ENCODE results near the gene SCUBE1. TPM values are rescaled to one million over a fixed set of nuclear protein-coding genes. Genes with fewer than 3 reads are reported as not detected.

SCUBE1 gene
- total RNA-seq, 3 donors from 2014 or later, result 0.48 to 0.98 (median 0.88) TPM

DNA sequence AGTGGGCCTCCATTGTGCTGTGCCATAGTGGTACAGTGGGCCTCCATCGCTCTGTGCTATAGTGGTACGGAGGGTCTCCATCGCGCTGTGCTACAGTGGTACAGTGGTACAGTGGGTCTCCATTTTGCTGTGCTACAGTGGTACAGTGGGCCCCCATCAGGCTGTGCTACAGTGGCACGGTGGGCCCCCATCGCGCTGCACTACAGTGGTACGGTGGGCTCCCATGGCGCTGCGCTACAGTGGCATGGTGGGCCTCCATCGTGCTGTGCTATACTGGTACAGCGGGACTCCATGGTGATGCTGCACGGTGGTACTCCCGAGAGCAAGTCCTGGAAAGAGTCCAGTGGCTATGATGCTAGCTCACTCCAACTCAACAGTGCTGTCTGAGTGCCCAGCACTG is 51.8 kb downstream of the SCUBE1 start:
- H3K4me3 ChIP-seq, result no peak overlapping the region
- peaks cover 0 to 7% of the 10 kb centered on the region in 2 donors for H3K4me1 ChIP-seq
- no peaks in the 10 kb centered on the region for H3K9me3 ChIP-seq
- intact Hi-C loops (cut with DNase I; ENCODE audit: low total_unique reads), result no loop called here
- H3K36me3 ChIP-seq, result no peaks in the 10 kb centered on the region
- no peak for DNase-seq (ENCODE audit: low spot score in 2 of 2)
- H3K27me3 ChIP-seq, result no peaks in the 10 kb centered on the region
- H3K27ac ChIP-seq, result no peak overlapping the region
- no peak for TF ChIP-seq POLR2A (IDR thresholded peaks at IDR 0.05)
- TF ChIP-seq, protein P1, sequence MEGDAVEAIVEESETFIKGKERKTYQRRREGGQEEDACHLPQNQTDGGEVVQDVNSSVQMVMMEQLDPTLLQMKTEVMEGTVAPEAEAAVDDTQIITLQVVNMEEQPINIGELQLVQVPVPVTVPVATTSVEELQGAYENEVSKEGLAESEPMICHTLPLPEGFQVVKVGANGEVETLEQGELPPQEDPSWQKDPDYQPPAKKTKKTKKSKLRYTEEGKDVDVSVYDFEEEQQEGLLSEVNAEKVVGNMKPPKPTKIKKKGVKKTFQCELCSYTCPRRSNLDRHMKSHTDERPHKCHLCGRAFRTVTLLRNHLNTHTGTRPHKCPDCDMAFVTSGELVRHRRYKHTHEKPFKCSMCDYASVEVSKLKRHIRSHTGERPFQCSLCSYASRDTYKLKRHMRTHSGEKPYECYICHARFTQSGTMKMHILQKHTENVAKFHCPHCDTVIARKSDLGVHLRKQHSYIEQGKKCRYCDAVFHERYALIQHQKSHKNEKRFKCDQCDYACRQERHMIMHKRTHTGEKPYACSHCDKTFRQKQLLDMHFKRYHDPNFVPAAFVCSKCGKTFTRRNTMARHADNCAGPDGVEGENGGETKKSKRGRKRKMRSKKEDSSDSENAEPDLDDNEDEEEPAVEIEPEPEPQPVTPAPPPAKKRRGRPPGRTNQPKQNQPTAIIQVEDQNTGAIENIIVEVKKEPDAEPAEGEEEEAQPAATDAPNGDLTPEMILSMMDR (IDR thresholded peaks at IDR 0.05), result no peak

DNA sequence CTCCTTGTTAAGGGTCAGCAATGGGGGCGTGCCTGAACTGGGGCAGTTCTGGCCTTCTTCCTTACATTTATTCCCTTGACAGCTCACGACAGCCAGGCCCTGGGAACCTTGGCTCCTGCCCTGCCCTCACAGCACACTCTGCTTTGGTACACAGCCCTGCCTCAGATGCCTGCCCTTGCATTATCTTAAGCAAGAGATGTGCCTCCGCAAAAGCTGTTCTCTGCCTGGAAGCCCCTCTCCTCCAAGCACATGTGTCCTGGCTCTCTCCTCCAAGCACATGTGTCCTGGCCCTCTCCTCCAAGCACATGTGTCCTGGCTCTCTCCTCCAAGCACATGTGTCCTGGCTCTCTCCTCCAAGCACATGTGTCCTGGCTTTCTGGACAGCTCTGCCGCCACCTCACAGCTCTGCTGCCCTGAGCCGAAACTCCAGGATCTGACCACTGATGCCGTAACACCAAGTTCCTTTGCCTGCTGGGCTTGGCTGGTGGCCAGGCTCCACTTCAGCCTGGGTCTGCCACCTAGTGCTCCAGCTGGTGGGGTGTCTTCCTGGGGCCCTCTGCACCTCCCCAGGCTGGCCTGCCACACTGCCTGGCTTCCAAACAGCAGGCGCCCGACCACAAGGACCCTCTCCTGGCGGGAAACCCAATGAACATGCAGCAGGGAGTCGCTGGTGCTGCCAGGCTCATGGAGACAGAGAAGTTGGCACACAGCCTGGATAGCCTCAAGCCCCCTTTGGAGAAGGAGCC is 53.0 kb downstream of the SCUBE1 start:
- peak overlapping the region in 1 of 2 donors; percentile 74 for H3K27ac ChIP-seq

DNA sequence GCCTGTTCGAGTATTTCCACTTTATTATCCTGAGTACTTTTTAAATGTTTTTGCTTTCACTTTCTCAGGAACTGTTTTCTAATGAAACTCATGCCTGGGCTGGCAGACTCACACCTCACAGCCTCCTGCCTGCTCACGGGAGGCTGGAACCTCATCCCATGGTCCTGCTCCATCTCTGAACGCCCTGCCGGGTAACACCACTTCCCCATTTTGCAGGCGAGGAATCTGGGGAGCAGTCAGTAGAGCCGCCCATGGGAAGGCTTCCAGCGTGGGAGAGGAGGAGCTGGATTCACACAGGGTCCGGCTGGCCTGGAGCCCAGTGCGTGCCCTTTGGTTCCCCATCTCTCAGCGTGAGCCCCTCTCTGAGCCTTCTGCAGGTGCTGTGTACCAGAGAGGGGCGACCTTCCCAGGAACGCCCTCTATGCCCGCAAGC is 53.6 kb downstream of the SCUBE1 start:
- no peak for DNase-seq (ENCODE audit: low spot score in 2 of 2)
- TF ChIP-seq POLR2A (IDR thresholded peaks at IDR 0.05) (no peak), POLR2AphosphoS5 (IDR thresholded peaks at IDR 0.05) (no peak)
- TF ChIP-seq, protein P1 (IDR thresholded peaks at IDR 0.05), result no peak
- Histone ChIP-seq H3K27ac (peak overlapping the region; percentile 29 to 74), H3K9me3 (no peaks in the 10 kb centered on the region), H3K4me1 (peaks cover 0 to 7% of the 10 kb centered on the region in 2 donors), H3K36me3 (no peaks in the 10 kb centered on the region), H3K27me3 (no peaks in the 10 kb centered on the region), H3K4me3 (peak overlapping the region; percentile 10 to 60 (median 16))
- intact Hi-C loops (cut with DNase I; ENCODE audit: low total_unique reads), result no loop called here

More for the DNA sequence above, 53.0 kb downstream of the SCUBE1 start:
- no peak for DNase-seq (ENCODE audit: low spot score in 2 of 2)
- Histone ChIP-seq H3K4me1 (peaks cover 0 to 7% of the 10 kb centered on the region in 2 donors), H3K27me3 (no peaks in the 10 kb centered on the region), H3K9me3 (no peaks in the 10 kb centered on the region), H3K36me3 (no peaks in the 10 kb centered on the region), H3K4me3 (peak overlapping the region; percentile 10 to 60 (median 16))
- intact Hi-C loops (cut with DNase I; ENCODE audit: low total_unique reads), result no loop called here
- TF ChIP-seq POLR2A (IDR thresholded peaks at IDR 0.05) (no peak), POLR2AphosphoS5 (IDR thresholded peaks at IDR 0.05) (no peak)
- TF ChIP-seq, protein P1 (IDR thresholded peaks at IDR 0.05), result no peak

DNA sequence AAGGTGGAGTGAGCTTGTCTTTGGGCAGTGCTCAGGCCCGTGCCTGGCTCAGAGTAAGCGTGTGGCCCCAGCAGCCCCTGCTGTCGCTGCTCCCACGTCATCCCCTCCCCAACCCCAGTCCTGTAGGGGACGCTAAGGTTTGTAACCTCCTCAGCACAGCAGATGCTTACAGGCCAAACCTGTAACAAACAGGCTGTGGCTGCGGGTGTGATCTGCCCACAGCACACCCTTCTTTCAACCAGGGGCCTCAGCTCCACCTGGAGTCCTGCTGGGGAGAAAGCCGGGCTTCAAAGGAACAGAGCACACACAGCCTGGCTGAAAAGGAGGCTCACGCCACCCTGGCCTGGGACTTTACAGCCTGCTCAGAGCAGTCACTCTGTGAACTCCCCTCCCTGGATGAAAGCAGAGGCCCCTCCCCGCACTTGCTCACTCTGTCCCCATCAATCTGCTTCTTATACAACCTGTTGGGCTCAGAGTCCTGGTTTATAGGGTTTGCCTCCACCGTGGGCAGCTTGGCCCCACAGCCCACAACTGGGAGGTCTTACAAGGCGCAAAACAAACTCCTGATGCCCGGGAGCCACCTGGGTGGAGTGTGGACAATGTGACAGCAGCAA is 54.3 kb downstream of the SCUBE1 start:
- intact Hi-C loops (cut with DNase I; ENCODE audit: low total_unique reads), result no loop called here
- peak overlapping the region in 2 of 3 donors; percentile 16 to 60 for H3K4me3 ChIP-seq
- no peaks in the 10 kb centered on the region for H3K27me3 ChIP-seq
- no peaks in the 10 kb centered on the region for H3K9me3 ChIP-seq
- DNase-seq (ENCODE audit: low spot score in 2 of 2), result no peak
- peaks cover 0 to 7% of the 10 kb centered on the region in 2 donors for H3K4me1 ChIP-seq
- no peaks in the 10 kb centered on the region for H3K36me3 ChIP-seq
- H3K27ac ChIP-seq, result peak overlapping the region; percentile 29 to 74
- TF ChIP-seq POLR2A (IDR thresholded peaks at IDR 0.05) (no peak), POLR2AphosphoS5 (IDR thresholded peaks at IDR 0.05) (no peak)
- TF ChIP-seq, protein P1 (IDR thresholded peaks at IDR 0.05), result no peak

DNA sequence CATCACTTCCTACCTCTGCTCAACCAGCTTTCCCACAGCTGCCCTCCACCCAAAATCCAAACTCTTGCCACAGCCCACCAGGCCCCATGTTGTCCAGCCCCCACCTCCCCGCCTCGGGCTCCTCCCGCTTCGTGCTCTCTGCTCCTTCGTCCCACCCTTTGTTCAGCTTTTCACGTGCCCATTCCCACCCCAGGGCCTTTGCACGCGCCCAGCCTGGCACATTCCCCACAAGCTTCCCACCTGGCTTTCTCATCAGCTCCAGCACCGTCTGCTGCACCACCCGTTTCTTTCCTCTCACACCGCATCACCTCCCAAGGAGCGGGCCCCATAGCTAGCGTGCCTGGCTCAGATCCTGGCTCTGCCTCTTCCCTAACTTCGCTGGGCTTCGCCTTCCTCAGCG is 54.8 kb downstream of the SCUBE1 start:
- no peaks in the 10 kb centered on the region for H3K36me3 ChIP-seq
- peaks cover 0 to 7% of the 10 kb centered on the region in 2 donors for H3K4me1 ChIP-seq
- no peaks in the 10 kb centered on the region for H3K9me3 ChIP-seq
- H3K27ac ChIP-seq, result no peak overlapping the region
- H3K27me3 ChIP-seq, result no peaks in the 10 kb centered on the region
- TF ChIP-seq POLR2A (IDR thresholded peaks at IDR 0.05), result no peak
- TF ChIP-seq, protein P1 (IDR thresholded peaks at IDR 0.05), result no peak
- TF ChIP-seq POLR2AphosphoS5 (IDR thresholded peaks at IDR 0.05), result no peak
- intact Hi-C loops (cut with DNase I; ENCODE audit: low total_unique reads), result no loop called here
- DNase-seq (ENCODE audit: low spot score in 2 of 2), result no peak
- no peak overlapping the region for H3K4me3 ChIP-seq
